ENCODE measurements around the gene DHDDS. TPM values are rescaled to one million over a fixed set of nuclear protein-coding genes. Genes with fewer than 3 reads are reported as not detected.

The DHDDS gene
- total and polyA plus RNA-seq, 4 experiments from 2014 or later, result 23.3 to 46.2 (median 35.5) TPM

DNA sequence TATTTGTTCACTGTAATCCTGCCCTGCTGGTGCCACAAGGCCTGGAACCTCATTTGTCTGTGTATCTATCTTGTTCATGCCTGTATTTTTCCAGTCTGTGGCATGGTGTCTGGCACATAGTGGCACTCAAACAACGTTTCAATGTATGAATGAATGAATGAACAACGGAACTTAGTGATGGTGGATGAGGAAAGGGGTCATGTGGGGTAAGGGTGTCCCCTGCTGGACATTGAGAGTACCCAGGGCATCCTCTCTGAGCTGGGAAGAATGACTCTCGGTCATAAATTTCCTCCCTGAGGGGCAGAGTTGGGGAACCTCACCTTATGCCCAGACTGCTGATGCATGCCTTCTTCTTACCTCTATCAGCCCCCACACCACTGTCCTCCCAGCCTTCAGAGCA, 40.7 kb upstream of the DHDDS start:
- Mint-ChIP-seq H3K27me3 (no peaks in the 10 kb centered on the region), H3K9me3 (no peaks in the 10 kb centered on the region), H3K27ac (peak overlapping the region in 3 of 7 donors; percentile 51 to 75 (median 59)), H3K4me3 (peak overlapping the region in 2 of 8 donors; percentile 1 to 43), H3K36me3 (no peaks in the 10 kb centered on the region), H3K4me1 (peaks cover 24 to 40% (median 28%) of the 10 kb centered on the region in 4 donors)
- intact Hi-C loops (cut with micrococcal nuclease), result loop anchor here (1.0 to 5.0 kb wide), 6 partner anchors 28 to 224 kb away; partner anchors contain the start of genes C1orf232 and ZNF593
- POLR2A ChIA-PET (ENCODE audit: partially characterized antibody), result interaction anchor here (0.7 to 5.9 kb wide), 16 partner anchors 10 to 116 kb away, joined by 3 to 54 read pairs (median 6); partner anchors contain the start of genes SH3BGRL3 and ZNF683
- DNase-seq, result peak; percentile 52 to 63 (median 56)
- Histone ChIP-seq H3K9me3 (ENCODE audit: control insufficient read depth in 1 of 2, low read length in 2 of 2) (no peaks in the 10 kb centered on the region), H3K27me3 (ENCODE audit: insufficient read depth, low read length) (no peaks in the 10 kb centered on the region), H3K27ac (ENCODE audit: low read depth, low read length) (no peak overlapping the region), H3K4me3 (ENCODE audit: low read length in 2 of 2) (no peak overlapping the region), H3K36me3 (ENCODE audit: insufficient read depth, low read length) (no peaks in the 10 kb centered on the region), H3K4me1 (ENCODE audit: insufficient read depth, low read length) (peaks cover 42% of the 10 kb centered on the region)
- CTCF ChIA-PET (ENCODE audit: partially characterized antibody), result interaction anchor here (0.6 to 9.0 kb wide), 17 partner anchors 11 to 156 kb away, joined by 3 to 121 read pairs (median 14); partner anchors contain the start of genes CD52, CEP85, SH3BGRL3 and ZNF683

DNA sequence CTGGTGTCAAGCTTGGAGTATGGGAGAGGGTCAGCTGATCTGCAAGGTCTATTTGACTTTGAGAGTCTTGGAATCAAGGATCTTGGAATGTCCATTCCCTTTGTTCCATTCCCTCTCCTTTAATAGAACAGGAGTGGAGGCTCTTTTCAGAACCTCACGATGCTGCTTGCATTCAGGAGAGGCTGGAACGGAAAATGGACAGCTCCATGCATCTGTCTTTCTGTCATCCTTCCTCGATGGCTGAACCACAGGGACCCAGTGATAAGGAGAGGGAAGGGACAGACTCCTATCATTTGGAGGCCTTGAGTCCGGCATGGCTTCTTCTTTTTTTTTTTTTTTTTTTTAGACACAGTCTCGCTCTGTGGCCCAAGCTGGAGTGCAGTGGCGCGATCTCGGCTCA, 36.4 kb upstream of the DHDDS start:
- Mint-ChIP-seq H3K4me1 (peaks cover 11 to 18% (median 16%) of the 10 kb centered on the region in 4 donors), H3K9me3 (no peaks in the 10 kb centered on the region), H3K36me3 (no peaks in the 10 kb centered on the region), H3K27me3 (no peaks in the 10 kb centered on the region), H3K27ac (no peak overlapping the region), H3K4me3 (no peak overlapping the region)
- ChIA-PET POLR2A (ENCODE audit: partially characterized antibody) (interaction anchor here (0.7 to 5.9 kb wide), 3 partner anchors 25 to 81 kb away, joined by 3 to 53 read pairs (median 3); no protein-coding TSS in a partner anchor), CTCF (ENCODE audit: partially characterized antibody) (interaction anchor here (0.8 to 9.0 kb wide), 27 partner anchors 10 to 251 kb away, joined by 3 to 121 read pairs (median 6); partner anchors contain the start of genes C1orf232, CD52, CEP85 and ZNF593)
- Histone ChIP-seq H3K27me3 (ENCODE audit: insufficient read depth, low read length) (no peaks in the 10 kb centered on the region), H3K9me3 (ENCODE audit: control insufficient read depth in 1 of 2, low read length in 2 of 2) (no peaks in the 10 kb centered on the region), H3K27ac (ENCODE audit: low read depth, low read length) (no peak overlapping the region), H3K4me3 (ENCODE audit: low read length in 2 of 2) (no peak overlapping the region), H3K4me1 (ENCODE audit: insufficient read depth, low read length) (peaks cover 12% of the 10 kb centered on the region), H3K36me3 (ENCODE audit: insufficient read depth, low read length) (no peaks in the 10 kb centered on the region)
- intact Hi-C loops (cut with micrococcal nuclease), result loop anchor here (1.0 to 2.0 kb wide), 4 partner anchors 17 to 119 kb away; no protein-coding TSS in a partner anchor
- DNase-seq, result no peak

DNA sequence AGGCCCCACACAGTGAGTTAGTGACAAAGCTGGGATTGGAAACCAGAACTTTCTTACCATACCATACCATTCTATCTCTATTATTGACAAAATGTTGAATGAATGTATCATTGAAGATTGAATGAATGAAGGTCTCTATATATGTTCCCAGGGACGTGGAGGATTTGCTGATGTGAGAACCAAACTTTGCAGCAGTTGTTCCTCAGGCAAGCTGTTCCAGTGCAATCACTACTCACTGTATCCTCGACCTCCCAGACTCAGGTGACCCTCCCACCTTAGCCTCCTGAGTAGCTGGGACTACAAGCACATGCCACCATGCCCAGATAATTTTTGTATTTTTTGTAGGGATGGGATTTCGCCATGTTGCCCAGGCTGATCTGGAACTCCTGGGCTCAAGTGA, 33.1 kb upstream of the DHDDS start:
- no peak overlapping the region for H3K27ac Mint-ChIP-seq
- intact Hi-C loops (cut with micrococcal nuclease), result no loop called here
- ChIA-PET CTCF (ENCODE audit: partially characterized antibody) (interaction anchor here (0.6 to 4.8 kb wide), 5 partner anchors 16 to 51 kb away, joined by 3 to 35 read pairs (median 5); no protein-coding TSS in a partner anchor), POLR2A (ENCODE audit: partially characterized antibody) (interaction anchor here (1.0 to 1.1 kb wide), 2 partner anchors 41 to 123 kb away, joined by 3 read pairs; no protein-coding TSS in a partner anchor)
- Histone ChIP-seq H3K27me3 (ENCODE audit: insufficient read depth, low read length) (no peaks in the 10 kb centered on the region), H3K36me3 (ENCODE audit: insufficient read depth, low read length) (no peaks in the 10 kb centered on the region), H3K4me3 (ENCODE audit: low read length in 2 of 2) (no peak overlapping the region), H3K4me1 (ENCODE audit: insufficient read depth, low read length) (no peaks in the 10 kb centered on the region), H3K9me3 (ENCODE audit: control insufficient read depth in 1 of 2, low read length in 2 of 2) (no peaks in the 10 kb centered on the region), H3K27ac (ENCODE audit: low read depth, low read length) (no peak overlapping the region)
- no peak overlapping the region for H3K4me3 Mint-ChIP-seq
- no peaks in the 10 kb centered on the region for H3K9me3 Mint-ChIP-seq
- no peaks in the 10 kb centered on the region for H3K36me3 Mint-ChIP-seq
- H3K27me3 Mint-ChIP-seq, result peaks cover 8 to 9% of the 10 kb centered on the region in 2 donors
- no peak for DNase-seq
- H3K4me1 Mint-ChIP-seq, result peaks cover 3 to 6% (median 5%) of the 10 kb centered on the region in 4 donors

DNA sequence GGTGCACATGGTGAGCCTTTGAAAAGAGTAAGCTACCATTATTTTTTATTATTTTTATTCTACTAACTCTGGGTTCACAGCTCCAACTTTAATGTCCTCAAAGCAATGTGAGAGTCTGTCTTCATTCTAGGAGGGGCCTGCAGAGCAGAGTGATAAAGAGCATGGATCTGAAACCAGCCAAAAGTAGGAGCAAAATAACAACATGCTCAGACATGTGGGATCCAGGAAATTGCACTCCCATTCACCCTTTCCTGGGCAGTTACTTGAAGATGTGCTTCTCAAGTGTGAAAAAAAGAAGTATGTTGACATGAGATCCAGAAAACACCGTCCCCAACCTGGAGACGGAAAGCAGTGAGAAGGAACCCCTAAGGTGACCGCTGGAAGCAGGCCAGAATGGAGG, 30.2 kb upstream of the DHDDS start:
- peak overlapping the region in 1 of 7 donors; percentile 7 for H3K27ac Mint-ChIP-seq
- no peaks in the 10 kb centered on the region for H3K4me1 Mint-ChIP-seq
- H3K4me3 Mint-ChIP-seq, result no peak overlapping the region
- no peaks in the 10 kb centered on the region for H3K9me3 ChIP-seq (ENCODE audit: control insufficient read depth in 1 of 2, low read length in 2 of 2)
- no peaks in the 10 kb centered on the region for H3K36me3 ChIP-seq (ENCODE audit: insufficient read depth, low read length)
- H3K27ac ChIP-seq (ENCODE audit: low read depth, low read length), result no peak overlapping the region
- H3K4me3 ChIP-seq (ENCODE audit: low read length in 2 of 2), result no peak overlapping the region
- H3K27me3 Mint-ChIP-seq, result peaks cover 9 to 10% of the 10 kb centered on the region in 2 donors
- no peaks in the 10 kb centered on the region for H3K4me1 ChIP-seq (ENCODE audit: insufficient read depth, low read length)
- H3K36me3 Mint-ChIP-seq, result no peaks in the 10 kb centered on the region
- DNase-seq, result no peak
- POLR2A ChIA-PET (ENCODE audit: partially characterized antibody), result no interaction called here
- CTCF ChIA-PET (ENCODE audit: partially characterized antibody), result interaction anchor here (0.7 to 1.7 kb wide), 3 partner anchors 15 to 510 kb away, joined by 3 to 6 read pairs (median 4); no protein-coding TSS in a partner anchor
- H3K27me3 ChIP-seq (ENCODE audit: insufficient read depth, low read length), result no peaks in the 10 kb centered on the region
- H3K9me3 Mint-ChIP-seq, result no peaks in the 10 kb centered on the region
- intact Hi-C loops (cut with micrococcal nuclease), result no loop called here

DNA sequence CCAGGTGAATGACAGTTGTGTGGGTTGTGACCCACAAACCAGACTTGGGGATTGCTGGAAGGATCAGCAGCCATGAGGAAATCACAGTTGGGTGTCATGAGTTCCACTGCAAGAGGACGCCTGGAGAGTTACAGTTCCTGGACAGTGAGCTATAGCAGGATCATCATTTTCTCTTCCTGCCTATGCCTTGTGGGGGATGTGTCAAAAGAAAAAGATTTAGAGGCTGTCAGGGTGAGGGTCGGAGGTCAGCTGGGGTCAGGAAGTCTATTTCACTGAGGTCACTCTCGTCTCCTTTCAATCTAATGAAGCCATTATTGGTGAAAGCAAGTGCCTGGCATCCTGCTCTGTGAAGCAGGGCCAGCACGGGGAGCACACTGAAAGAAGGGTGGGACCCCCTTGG, 28.5 kb upstream of the DHDDS start:
- no peaks in the 10 kb centered on the region for H3K9me3 ChIP-seq (ENCODE audit: control insufficient read depth in 1 of 2, low read length in 2 of 2)
- no peak overlapping the region for H3K27ac ChIP-seq (ENCODE audit: low read depth, low read length)
- no peaks in the 10 kb centered on the region for H3K36me3 Mint-ChIP-seq
- ChIA-PET CTCF (ENCODE audit: partially characterized antibody) (no interaction called here), POLR2A (ENCODE audit: partially characterized antibody) (no interaction called here)
- H3K4me1 Mint-ChIP-seq, result peaks cover 3 to 4% (median 3%) of the 10 kb centered on the region in 4 donors
- DNase-seq, result no peak
- intact Hi-C loops (cut with micrococcal nuclease), result no loop called here
- H3K27me3 Mint-ChIP-seq, result peaks cover 12 to 14% of the 10 kb centered on the region in 2 donors
- H3K4me3 Mint-ChIP-seq, result no peak overlapping the region
- peaks cover 4% of the 10 kb centered on the region for H3K4me1 ChIP-seq (ENCODE audit: insufficient read depth, low read length)
- H3K36me3 ChIP-seq (ENCODE audit: insufficient read depth, low read length), result no peaks in the 10 kb centered on the region
- H3K27ac Mint-ChIP-seq, result no peak overlapping the region
- peaks cover 0 to 2% (median 0%) of the 10 kb centered on the region in 8 donors for H3K9me3 Mint-ChIP-seq
- H3K27me3 ChIP-seq (ENCODE audit: insufficient read depth, low read length), result no peaks in the 10 kb centered on the region
- no peak overlapping the region for H3K4me3 ChIP-seq (ENCODE audit: low read length in 2 of 2)

DNA sequence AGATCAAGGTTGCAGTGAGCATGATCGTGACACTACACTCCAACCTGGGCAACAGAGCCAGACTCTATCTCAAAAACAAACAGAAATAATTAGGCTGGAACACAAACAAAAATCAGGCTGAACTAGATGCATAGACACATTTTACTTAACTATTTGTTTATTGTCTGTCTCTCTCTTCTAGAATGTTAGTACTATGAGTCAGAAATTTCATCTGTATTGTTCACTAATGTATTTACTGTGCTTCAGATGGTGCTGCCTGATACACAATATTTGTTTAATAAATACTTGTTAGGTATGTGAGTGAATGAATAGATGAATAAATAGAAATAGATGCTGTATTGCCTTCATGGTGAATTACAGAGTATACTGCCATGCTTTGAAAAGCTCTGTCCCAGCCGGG, 27.5 kb upstream of the DHDDS start:
- H3K27me3 Mint-ChIP-seq, result peaks cover 21 to 22% of the 10 kb centered on the region in 2 donors
- H3K36me3 ChIP-seq (ENCODE audit: insufficient read depth, low read length), result no peaks in the 10 kb centered on the region
- H3K4me1 ChIP-seq (ENCODE audit: insufficient read depth, low read length), result peaks cover 14% of the 10 kb centered on the region
- peaks cover 0 to 3% (median 0%) of the 10 kb centered on the region in 8 donors for H3K9me3 Mint-ChIP-seq
- peaks cover under 1% of the 10 kb centered on the region for H3K27me3 ChIP-seq (ENCODE audit: insufficient read depth, low read length)
- H3K36me3 Mint-ChIP-seq, result no peaks in the 10 kb centered on the region
- ChIA-PET CTCF (ENCODE audit: partially characterized antibody) (interaction anchor here (3.4 kb wide), 1 partner anchor 13 kb away, joined by 20 read pairs; no protein-coding TSS in a partner anchor), POLR2A (ENCODE audit: partially characterized antibody) (no interaction called here)
- intact Hi-C loops (cut with micrococcal nuclease), result loop anchor here (5.0 kb wide), 1 partner anchor 67 kb away; no protein-coding TSS in a partner anchor
- no peak for DNase-seq
- no peak overlapping the region for H3K4me3 Mint-ChIP-seq
- no peak overlapping the region for H3K4me3 ChIP-seq (ENCODE audit: low read length in 2 of 2)
- H3K27ac ChIP-seq (ENCODE audit: low read depth, low read length), result no peak overlapping the region
- peaks cover 6 to 14% (median 11%) of the 10 kb centered on the region in 4 donors for H3K4me1 Mint-ChIP-seq
- no peak overlapping the region for H3K27ac Mint-ChIP-seq
- no peaks in the 10 kb centered on the region for H3K9me3 ChIP-seq (ENCODE audit: control insufficient read depth in 1 of 2, low read length in 2 of 2)

DNA sequence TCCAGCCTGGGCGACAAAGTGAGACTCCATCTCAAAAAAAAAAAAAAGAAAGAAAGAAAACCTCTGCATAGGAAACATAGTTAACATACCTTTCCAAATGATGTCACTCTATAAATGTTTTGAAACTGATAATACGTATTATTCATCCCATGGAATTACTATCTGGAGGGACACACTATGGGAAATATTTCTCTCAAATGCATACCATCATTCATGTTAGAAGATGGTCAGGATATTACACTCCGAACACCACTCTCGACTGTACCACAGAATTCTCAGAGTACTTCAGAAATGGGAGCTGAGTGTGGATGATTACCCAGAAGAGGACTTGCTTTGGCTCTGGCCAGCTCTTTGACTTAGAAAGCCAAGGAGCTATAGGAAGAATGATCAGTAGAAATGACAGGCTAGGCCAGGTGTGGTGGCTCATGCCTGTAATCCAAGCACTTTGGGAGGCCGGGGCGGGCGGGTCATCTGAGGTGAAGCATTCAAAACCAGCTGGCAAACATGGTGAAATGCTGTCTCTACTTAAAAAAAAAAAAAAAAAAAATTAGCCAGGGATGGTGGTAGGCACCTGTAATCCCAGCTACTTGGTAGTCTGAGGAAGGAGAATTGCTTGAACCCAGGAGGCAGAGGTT, 26.7 kb upstream of the DHDDS start:
- peaks cover 0 to 3% (median 0%) of the 10 kb centered on the region in 8 donors for H3K9me3 Mint-ChIP-seq
- H3K4me1 Mint-ChIP-seq, result peaks cover 9 to 17% (median 13%) of the 10 kb centered on the region in 4 donors
- Histone ChIP-seq H3K36me3 (ENCODE audit: insufficient read depth, low read length) (no peaks in the 10 kb centered on the region), H3K4me1 (ENCODE audit: insufficient read depth, low read length) (peaks cover 17% of the 10 kb centered on the region), H3K9me3 (ENCODE audit: control insufficient read depth in 1 of 2, low read length in 2 of 2) (no peaks in the 10 kb centered on the region), H3K27me3 (ENCODE audit: insufficient read depth, low read length) (peaks cover 8% of the 10 kb centered on the region), H3K27ac (ENCODE audit: low read depth, low read length) (no peak overlapping the region), H3K4me3 (ENCODE audit: low read length in 2 of 2) (no peak overlapping the region)
- no peak overlapping the region for H3K4me3 Mint-ChIP-seq
- POLR2A ChIA-PET (ENCODE audit: partially characterized antibody), result no interaction called here
- intact Hi-C loops (cut with micrococcal nuclease), result loop anchor here (5.0 kb wide), 1 partner anchor 68 kb away; no protein-coding TSS in a partner anchor
- H3K27me3 Mint-ChIP-seq, result peaks cover 23 to 25% of the 10 kb centered on the region in 2 donors
- H3K27ac Mint-ChIP-seq, result no peak overlapping the region
- H3K36me3 Mint-ChIP-seq, result no peaks in the 10 kb centered on the region
- CTCF ChIA-PET (ENCODE audit: partially characterized antibody), result interaction anchor here (0.8 to 3.4 kb wide), 5 partner anchors 10 to 41 kb away, joined by 3 to 20 read pairs (median 6); no protein-coding TSS in a partner anchor
- no peak for DNase-seq
